Mammary epithelial cell (primary cell): ENCODE results near the gene BANP.
"Not testable (repeated sequence)": the region's sequence is repeated elsewhere in the genome, so short reads cannot be mapped to it uniquely, and the experiment has no call there.

ENCODE experiments used
- EZH2 ChIP-seq: IDR thresholded peaks from 2 replicates; pipeline ENCODE4 v1.6.1; 2012; ENCODE audit warnings: low read length, inconsistent platforms, borderline replicate concordance
- TF ChIP-seq, protein P1 (sequence below), 2 donors: IDR thresholded peaks in 1 of 2; conservative IDR thresholded peaks in 1 of 2; 2 replicates each; pipeline ENCODE4 v1.5.1; 2011 to 2012; ENCODE audit warnings: inconsistent platforms in 2 of 2, low read length in 2 of 2, mild to moderate bottlenecking in 2 of 2, control low read depth in 1 of 2, low read depth in 1 of 2; ENCODE audit not compliant: insufficient read depth in 1 of 2; ENCODE audit errors: extremely low read depth in 1 of 2

DNA sequence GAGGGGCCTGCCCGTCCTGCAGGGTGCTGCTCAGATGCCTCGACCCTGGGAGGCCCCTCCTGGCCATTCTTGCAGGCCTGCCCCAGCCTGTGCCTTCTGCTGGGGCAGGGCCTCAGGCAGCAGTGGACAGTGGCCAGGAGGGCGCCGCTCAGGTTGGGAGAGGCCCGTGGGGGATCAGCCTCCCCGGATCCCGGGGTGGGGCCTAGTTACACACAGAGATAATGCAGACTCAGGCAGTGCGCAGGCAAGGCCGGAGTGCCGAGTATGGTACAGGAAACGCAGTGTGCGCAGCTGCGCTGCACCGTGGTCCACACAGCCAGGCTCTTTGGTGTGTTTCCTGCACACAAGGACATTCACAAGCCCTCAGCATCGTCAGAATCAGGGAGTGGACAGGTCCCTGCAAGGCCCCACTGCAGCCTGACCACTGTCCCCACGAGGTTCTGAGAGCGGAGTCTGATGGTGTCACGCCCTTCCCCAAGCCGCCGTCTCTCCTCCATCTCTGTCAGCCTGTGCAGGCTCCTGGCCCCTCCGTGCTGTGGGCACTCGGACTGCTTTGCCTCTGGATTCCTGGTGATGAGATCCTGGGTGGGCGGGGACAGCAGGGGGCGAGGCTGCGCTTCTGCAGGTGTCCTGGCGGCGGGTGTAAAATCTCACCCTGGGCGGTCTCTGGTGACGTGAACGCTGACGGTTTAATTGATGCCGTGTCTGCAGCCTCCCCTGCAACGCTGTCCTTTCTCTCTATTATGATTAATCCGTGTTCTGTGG, 141.7 kb downstream of the BANP start:
- TF ChIP-seq, protein P1, sequence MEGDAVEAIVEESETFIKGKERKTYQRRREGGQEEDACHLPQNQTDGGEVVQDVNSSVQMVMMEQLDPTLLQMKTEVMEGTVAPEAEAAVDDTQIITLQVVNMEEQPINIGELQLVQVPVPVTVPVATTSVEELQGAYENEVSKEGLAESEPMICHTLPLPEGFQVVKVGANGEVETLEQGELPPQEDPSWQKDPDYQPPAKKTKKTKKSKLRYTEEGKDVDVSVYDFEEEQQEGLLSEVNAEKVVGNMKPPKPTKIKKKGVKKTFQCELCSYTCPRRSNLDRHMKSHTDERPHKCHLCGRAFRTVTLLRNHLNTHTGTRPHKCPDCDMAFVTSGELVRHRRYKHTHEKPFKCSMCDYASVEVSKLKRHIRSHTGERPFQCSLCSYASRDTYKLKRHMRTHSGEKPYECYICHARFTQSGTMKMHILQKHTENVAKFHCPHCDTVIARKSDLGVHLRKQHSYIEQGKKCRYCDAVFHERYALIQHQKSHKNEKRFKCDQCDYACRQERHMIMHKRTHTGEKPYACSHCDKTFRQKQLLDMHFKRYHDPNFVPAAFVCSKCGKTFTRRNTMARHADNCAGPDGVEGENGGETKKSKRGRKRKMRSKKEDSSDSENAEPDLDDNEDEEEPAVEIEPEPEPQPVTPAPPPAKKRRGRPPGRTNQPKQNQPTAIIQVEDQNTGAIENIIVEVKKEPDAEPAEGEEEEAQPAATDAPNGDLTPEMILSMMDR (conservative IDR thresholded peaks at IDR 0.05 in 1 of 2, IDR thresholded peaks at IDR 0.05 in 1 of 2; ENCODE audit: extremely low read depth in 1 of 2, insufficient read depth in 1 of 2, low read depth in 1 of 2, low read length in 2 of 2), result not testable (repeated sequence)
- TF ChIP-seq EZH2, result not testable (repeated sequence)
